Amniotic stem cell (primary cell): ENCODE measurements around the gene ARFGAP3.

Experiments used
- DNase-seq: peaks from one replicate; lab custom pipeline; 2025; lab: John Stamatoyannopoulos, UW

Gene ARFGAP3, protein sequence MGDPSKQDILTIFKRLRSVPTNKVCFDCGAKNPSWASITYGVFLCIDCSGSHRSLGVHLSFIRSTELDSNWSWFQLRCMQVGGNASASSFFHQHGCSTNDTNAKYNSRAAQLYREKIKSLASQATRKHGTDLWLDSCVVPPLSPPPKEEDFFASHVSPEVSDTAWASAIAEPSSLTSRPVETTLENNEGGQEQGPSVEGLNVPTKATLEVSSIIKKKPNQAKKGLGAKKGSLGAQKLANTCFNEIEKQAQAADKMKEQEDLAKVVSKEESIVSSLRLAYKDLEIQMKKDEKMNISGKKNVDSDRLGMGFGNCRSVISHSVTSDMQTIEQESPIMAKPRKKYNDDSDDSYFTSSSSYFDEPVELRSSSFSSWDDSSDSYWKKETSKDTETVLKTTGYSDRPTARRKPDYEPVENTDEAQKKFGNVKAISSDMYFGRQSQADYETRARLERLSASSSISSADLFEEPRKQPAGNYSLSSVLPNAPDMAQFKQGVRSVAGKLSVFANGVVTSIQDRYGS

DNA sequence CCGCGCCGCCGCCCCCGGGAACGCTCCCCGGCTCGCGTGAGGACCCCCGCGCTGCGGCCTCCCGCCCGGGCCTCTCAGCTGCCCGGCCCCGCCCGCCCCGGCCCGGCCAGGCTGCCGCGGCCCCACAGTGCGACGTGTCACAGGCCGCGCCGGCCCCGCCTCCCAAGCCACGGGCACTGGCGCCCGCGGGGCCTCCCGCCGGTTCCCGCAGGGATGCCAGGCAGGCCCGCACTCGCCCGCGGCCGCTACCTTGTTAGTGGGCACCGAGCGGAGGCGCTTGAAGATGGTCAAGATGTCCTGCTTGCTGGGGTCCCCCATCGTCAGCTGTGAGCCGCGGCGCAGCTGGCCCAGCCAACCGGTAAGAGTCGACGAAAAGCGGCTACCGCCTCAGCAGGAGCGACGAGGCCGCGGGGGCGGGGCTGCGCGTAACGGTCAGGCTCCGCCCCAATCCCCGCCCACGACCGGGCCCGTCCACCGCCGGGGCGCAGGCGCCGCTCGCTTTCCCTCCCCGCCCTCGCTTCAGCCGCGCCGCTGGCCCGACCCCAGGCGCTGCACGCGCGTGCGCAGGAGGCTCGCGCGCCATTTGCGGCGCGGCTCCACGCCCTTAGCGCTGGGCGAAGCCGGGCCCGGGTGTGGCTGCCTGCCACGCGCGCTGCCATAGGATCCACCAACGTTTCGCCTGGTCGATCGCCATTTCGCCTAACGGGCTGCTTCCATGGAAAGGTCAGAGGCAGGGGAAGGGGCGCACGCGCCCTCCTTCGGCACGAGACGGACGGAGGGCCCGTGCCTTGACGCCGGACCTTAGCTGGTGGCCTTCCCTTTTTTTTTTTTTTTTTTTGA lies at the start of gene ARFGAP3:
Gene ARFGAP3 (minus strand): TSS at position 409 of the 840 bp plus-strand sequence. CDS start 91 bp downstream, at position 318.
- DNase-seq = peak; percentile 85

DNA sequence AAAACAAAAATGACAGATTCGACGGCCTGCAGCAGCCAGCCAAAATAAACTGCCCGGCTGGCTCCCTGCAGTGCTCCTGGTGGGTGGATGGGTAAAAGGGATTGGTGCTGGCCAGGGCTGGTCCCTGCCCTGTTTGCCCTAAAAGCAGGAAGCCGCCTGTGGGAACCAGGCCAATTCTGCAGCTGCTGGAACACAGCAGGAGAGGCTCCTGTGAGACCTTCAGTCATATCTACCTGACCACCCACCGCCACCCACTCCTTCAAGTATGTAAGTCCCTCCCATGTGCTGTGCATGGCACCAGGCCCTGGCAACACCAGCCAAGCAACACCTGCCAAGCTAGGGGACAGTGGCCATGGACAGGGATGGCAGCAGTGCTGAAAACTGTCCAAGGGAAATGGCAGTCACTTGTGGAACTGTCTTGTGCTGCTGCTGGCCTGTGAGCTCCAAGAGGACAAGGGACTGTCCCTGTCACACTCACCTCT lies 48.7 kb upstream of the ARFGAP3 start:
- no peak for DNase-seq

DNA sequence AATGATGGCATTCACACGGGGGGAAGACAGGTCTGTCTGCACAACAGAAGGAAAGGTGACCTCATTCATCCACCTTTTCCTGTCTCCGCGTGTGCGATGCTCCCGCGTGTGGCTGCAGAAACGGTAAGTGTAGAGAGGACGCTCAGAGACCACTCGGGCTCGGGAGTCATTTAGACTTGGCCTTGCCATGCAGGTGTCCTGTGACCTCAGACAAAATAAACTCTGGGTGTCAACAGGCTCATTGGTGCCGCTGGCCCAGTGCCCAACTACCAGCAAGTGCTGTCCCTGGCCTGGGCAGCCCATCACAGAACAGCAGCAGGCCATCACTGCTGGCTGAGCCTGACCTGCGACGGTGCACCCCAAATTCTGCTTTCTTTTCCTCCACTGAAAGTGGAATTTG lies 48.1 kb upstream of the ARFGAP3 start:
- DNase-seq = no peak

DNA sequence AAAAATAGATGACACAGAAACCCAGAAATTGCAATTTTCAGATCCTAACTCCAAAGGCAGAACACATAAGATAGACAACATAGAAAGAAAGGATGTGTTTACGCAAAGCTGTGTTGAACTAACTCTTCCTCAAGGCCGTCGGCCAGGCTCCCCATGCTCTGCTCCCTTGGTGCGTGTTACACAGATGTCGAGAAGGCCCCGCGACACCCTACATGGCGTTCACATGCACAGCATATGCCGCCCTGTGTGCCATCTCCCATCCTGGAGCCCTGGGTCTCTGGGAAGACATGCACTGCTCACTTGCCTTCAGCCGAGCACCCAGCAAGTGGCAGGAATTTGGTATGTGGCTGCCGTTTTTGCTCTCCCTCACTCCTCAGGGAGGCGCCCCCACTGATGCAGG lies 47.0 kb upstream of the ARFGAP3 start:
- no peak for DNase-seq

DNA sequence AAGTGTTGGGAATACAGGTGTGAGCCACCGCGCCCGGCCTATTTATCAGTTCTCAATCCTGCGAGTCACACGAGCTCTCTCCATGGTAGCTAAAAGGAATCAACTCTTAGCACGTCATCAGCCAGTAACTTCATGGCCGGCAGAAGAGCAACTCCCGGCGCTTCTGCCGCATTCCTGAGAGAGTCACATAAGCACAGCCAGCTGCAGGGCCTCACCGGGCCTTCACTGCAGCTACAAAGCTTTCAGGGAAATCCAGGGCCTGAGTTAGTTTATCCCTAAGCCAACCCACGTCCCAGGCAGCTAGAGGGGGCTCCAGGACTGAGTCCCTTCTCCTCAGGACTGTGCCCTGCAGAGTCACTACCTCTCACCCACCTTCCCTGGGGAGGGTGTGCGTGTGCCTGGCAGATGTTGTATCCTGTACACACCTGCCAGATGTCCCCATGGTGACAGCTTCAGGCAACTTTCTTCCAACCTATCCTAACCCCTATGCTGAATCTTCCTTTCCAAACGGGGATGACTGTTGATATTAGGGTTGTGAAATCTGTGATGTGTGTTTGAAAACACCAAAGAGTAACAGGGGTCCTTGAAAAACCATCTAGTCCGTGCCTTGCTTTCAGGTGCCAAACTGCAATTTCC lies 45.9 kb upstream of the ARFGAP3 start:
- no peak for DNase-seq

DNA sequence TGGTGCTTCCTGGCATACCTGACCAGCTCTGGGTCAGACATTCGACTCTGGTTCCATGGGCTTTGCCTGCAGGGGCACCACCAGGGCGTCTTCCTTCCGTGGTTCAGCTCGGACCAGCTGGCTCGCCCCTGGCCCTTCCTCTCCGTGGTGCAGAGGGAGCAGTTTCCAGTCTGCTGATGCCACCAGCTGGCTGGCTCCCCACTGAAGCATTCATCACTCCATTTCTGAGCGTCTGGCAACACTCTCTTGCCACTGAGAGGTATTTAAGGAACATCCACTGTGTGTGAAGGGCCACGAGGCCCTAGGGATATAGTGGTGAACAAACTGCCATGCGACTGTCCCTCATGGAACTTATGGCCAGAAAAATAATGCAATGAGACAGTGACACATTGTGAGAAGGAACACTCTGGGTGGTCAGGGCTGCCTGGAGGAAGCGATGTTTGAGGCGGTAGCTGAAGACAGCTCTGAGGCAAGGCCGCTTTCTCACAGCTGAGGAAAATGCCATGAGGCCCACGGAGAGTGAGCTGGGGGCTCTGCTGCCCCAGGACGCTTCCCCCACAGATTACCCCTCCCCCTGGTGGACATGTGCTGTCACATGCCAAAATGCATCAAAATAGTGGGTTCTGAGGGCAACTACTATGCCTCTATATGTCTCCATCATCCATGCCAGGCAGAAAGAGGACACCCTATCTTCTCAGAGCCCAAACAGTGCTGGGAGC lies 44.9 kb upstream of the ARFGAP3 start:
- no peak for DNase-seq

DNA sequence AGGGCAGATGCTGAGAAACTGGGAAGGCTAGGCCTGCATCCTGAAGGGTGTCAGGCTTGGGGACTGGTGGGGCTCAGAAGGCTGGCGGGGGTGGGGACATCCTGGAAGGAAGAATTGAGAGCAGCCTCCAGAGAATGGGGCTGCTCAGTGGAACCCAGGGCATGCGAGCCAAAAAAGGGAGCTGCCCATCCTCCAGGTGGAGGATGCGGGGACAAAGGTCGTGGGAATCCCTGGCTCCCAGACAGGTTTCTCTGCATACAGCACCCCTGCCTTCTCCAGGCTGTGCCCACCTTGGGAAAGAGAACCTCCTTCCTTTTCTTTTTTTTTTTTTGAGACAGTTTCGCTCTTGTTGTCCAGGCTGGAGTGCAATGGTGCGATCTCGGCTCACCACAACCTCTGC lies 40.9 kb upstream of the ARFGAP3 start:
- no peak for DNase-seq

DNA sequence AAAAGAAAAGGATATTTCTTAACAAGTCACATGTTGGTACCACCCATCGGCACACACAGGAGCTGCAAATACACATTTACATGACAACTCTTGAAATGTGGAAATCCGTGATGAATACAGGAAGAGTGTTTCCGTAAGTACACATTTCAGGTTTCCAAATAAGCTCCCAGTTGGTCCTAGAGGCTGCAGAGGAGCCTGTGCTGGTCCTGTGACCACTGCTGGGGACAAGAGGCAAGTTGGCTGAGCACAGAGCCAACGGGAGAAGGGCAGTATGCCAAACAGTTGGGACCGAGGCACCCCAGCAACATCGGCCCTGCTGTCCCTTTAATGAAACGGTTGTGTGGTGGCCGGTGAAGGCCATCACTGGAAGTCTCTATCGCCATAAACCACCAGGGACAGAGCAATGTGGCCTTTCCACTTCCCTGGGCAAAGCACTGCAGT lies 38.5 kb upstream of the ARFGAP3 start:
- DNase-seq = no peak

DNA sequence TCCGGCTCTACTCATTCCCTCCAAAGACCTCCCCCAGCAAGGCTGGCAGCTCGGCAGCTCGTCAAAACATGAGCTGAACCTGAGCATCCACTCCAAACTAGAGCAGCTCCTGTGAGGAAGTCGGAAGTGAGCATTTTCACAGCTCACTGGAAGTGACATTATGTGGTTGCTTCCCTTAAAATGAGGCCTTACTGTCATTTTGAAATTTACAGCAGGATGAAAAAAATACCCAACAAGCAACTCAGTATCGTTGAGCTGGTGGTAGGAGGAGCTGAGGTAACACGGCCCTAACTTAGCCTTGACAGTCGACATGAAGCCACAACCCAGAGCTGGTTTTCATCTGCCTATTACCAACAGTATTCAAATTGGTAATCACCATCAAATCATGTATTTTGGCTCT lies 38.0 kb upstream of the ARFGAP3 start:
- no peak for DNase-seq

DNA sequence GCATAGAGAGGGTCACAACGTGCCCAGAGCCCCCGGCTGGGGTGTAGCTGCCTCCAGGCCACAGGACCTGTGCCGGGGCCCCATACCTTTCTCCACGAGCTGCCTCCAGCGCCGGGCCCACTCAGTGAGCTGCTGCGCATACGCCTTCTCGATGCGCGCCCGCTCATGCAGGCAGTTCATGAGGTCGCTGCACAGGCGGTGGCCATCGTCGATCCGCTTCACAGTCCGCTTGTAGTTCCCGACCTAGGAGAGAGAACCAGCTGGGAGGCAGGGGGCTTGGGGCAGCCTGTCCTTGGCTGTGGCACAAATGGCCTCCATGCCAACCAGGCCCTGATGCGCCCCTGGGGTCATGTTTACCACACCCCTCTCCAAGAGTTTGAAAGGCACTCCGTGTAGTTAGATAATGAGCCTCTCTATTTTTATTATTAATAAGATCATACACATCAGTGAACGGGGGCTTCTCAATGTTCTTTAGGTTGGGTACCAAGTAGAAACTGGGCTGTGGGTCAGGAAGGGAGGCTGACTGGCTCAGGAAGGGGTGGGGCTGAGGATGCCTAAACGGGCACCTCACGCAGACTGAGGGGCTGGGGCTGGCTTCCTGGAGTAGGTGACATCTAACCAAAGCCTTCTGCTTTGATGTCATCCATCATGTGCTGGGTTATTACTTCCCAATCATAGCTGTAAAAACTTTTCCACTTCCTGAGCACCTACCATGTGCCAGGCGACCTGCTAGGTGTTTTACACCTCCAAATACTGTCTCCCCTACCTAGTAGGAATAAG lies 36.5 kb upstream of the ARFGAP3 start:
- no peak for DNase-seq

DNA sequence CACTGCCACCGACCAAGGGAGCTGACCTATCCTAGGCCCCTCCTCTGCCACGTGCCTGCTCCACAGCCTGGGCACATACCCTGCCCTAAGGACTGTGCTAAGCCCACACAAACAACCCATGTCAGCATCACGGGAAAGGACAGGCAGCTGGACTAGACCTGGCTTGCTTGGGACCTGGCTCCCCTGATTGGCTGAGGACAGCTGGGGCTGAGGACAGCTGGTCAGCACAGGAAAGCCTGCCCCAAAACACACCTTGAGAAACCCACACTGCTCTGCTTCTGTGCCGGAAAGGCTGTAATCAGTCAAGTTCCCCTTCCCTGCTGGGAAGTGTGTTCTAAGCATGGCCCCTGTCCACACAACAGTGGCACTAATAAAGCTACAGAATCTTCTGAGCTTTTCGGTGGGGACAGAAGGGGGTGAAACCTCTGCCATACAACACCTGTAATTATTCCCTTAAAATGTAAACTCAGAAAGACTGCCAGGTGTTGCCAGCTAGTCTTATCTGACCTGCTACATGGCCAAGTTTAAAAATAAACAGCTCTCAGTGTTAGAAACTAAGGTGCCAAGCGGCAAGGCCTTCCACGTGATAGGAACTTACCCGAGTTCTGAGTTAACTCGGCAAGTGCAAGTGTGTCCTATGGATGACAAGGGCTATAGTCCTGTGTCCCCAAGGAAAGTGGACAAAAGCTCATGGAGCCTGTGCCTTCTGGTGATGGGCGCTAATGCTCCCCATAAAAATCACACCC lies 35.7 kb upstream of the ARFGAP3 start:
- no peak for DNase-seq

DNA sequence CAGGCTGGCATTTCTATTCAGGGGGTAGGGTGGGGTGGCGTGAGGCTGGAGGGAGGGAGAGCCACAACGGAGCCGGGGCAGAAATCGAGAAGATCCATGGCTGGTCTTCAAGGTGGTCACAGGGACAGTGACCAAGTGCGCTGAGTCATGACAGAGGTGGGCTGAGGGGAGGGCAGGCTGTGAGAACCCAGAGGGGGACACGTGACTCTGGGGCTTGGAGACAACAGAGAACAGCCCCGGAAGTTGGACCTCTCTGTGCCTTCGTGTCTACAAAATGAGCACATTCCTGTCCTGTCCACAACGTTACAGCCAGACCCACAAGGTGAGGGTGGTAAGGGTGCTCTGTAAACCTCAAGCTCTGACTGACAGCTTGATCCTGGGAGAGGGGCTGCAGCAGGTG lies 35.1 kb upstream of the ARFGAP3 start:
- DNase-seq = no peak

DNA sequence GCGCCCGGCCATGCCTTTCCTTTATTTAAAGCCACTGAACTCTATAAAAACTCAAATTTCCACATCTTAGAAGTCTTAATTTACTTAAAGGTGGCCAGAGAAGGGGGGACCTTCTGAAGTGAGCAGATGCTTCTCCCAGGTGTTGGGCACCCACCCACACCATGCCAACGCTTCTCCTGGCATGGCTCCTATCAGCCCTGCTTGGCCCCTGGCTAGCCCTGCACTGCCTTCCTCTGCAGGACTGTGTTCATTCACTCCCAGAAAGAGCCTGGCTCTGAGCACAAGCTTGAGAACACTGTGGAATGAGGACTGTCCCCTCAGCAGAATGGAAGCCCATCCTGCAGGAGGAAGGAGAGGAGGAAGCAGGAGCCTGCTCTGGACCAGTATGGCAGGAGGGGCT lies 34.6 kb upstream of the ARFGAP3 start:
- no peak for DNase-seq

DNA sequence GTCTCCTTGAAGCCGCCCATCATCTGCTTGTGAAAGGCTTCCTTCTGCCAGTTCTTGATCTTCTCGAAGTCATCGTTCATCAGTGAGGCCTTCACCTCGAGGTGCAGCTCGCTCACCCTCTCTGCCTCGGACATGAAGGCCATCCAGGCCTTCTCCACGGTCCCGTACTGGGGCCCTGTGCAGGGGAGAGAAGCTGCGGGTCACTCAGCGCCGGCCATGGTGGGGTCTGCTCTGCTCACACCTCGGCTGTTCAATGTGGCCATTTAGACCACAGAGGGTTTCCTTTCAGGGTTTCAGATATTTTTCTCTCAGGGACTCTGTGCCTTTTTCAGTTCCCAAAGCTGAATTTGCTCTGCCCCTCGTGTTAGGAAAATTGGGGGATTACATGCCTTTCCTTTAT lies 33.9 kb upstream of the ARFGAP3 start:
- DNase-seq = no peak

DNA sequence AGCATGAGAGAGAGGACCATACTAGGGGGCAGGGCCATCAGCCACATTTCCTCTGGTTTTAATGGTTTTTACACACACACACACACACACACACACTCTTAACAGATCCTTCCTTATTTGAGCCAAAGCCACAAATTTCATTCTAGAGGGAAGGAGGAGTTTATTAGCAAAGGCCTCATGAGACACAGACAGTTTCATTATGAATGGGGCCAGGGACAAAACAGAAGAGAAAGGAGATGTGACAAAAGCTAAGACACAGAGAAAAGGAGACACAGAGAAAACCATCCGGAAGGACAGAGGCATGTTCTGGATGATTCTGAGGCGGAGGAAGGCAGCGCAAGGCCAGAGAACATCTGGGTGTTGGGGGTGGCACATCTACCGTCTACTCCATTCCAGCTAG lies 32.2 kb upstream of the ARFGAP3 start:
- no peak for DNase-seq

DNA sequence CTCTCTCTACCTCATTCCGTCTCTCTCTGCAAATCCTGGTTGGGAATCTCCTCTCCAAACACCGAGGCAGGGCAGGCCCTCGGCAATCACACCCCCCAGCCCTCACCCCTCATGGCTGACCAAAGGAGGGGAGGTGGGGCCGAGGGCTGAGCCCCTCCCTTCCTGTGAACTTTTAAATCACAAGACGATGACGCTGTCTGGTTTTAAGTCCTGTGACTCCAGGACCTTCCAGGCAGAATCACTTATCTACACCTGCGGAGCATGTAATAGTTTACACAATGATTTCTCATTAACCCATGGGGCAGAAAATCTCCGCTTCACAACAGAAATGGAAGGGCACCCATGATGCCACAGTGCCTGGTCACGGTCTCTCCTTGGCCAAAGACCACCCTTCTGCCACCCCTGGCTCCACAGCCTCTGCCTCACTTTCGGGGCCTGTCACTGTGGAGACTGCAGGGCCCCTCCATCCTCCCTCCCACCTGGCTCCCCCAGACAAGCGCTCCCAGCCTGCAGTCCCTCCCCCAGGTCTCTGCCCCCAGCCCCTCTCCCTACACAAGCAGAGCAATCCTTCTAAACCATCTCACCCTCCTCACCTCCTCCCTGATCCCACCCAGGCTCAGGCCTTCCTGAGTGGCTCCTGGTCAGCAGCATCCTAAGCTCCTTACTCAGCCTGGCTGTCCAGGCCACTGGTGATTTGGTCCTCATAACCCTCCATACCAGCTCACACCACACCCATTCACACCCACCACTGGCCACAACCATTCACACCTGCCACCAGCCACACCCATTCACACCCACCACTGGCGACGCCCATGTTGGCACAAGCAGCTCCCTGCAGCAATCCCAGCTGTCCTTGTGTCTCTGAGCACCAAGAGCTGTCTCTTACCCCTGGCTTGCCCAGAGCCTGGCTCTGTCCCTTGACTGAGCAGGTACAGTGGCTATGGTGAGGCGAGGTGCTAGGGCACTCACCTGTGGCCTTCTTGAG lies 30.7 kb upstream of the ARFGAP3 start:
- no peak for DNase-seq

DNA sequence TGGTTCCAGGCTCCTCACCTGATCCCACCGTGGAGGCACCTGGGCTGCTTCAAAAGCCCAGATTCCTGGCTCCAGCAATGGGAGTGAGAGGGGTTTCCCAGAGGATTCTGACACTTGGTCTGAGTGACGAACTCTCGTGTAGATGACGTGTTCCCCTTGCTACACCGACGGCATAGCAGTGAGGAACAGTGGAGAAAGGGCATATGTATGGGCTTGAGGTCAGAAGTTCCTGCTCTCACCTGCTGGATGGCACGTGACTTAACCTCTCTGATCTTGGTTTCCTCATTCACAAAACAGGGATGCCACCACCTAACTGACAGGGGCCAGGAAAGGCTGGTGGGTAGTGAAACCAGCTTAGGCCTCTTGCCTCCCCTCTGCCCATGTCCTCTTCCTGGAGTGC lies 30.0 kb upstream of the ARFGAP3 start:
- DNase-seq = no peak

DNA sequence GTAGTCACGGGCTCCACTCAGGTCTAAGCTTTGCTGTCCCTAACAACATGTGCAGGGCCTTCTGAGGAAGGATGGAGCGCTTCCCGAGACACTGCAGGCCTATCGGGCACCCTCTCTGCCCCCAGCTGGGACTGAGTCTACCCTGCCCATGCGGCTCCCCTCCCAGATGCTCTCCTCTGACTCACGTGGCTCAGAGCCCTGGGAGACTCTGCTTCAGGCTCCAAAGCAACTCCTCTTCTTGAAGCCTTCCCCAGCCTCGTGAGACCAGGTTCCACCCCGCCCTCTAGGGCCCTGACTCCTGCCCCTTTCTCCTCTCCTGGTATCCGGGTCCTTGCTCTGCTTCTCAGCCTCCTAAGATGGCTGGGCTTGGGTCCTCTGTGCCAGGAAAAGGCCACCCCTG lies 28.4 kb upstream of the ARFGAP3 start:
- no peak for DNase-seq
